BE2C (cell line): ENCODE measurements around the gene PIWIL4.

Source experiments
- DNase-seq: peaks from one replicate; pipeline ENCODE4 v3.0.0-alpha.2; 2020
- H3K27me3 ChIP-seq: fragments of 250-450 bp; sonication (Bioruptor Pico); 2 replicates; pipeline ENCODE4 v1.5.1; 2020; ENCODE audit warnings: mild to moderate bottlenecking
- H3K36me3 ChIP-seq: fragments of 250-450 bp; sonication (Bioruptor Pico); 2 replicates; pipeline ENCODE4 v1.5.1; 2020; ENCODE audit warnings: mild to moderate bottlenecking
- H3K4me1 ChIP-seq: fragments of 250-450 bp; sonication (Bioruptor Pico); 2 replicates; pipeline ENCODE4 v1.5.1; 2020
- H3K4me3 ChIP-seq: 2 replicates; pipeline ENCODE4 v1.5.1; 2011; ENCODE audit warnings: low read depth, low read length
- H3K9me3 ChIP-seq: fragments of 250-450 bp; sonication (Bioruptor Pico); 2 replicates; pipeline ENCODE4 v1.5.1; 2020
- TF ChIP-seq, protein P1 (sequence below): IDR thresholded peaks from 2 replicates; pipeline ENCODE4 v1.5.1; 2012; ENCODE audit warnings: mild to moderate bottlenecking, low read depth, low read length

The PIWIL4 gene

DNA sequence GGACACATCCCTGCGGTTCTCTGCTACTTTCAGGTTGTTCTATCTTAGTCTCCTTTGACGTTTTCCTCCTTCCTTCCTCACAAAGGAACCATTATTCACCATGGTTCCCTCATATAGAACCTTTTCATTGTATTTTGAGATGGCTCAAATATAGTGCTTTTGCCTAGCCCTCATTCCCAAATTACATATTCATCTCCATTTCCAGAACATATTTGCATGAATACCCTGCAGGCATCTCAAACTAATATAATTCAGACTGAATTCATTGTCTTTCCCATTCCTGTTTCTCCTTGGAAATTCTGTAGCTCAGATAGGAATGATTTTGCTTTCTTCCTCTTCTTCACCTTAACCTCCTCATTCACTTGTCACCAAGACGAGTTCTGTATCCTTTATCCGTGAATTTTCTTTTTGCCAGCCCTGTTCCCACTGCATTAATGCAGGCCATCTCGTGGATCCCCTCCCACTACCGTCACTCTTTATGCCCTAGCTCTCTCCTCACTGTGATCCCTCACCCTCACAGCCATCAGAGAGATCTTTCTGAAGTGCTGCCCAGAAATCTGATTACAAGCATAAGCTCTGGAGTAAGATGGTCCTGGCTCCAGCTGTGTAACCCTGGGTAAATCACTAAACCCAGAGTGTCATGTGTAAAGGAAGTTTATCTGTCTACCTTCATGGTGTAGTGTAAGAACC, 23.3 kb downstream of the PIWIL4 start:
- Histone ChIP-seq H3K27me3 (no peaks in the 10 kb centered on the region), H3K36me3 (no peaks in the 10 kb centered on the region), H3K9me3 (no peaks in the 10 kb centered on the region), H3K4me3 (no peak overlapping the region), H3K4me1 (no peaks in the 10 kb centered on the region)
- DNase-seq, result no peak
- TF ChIP-seq, protein P1, sequence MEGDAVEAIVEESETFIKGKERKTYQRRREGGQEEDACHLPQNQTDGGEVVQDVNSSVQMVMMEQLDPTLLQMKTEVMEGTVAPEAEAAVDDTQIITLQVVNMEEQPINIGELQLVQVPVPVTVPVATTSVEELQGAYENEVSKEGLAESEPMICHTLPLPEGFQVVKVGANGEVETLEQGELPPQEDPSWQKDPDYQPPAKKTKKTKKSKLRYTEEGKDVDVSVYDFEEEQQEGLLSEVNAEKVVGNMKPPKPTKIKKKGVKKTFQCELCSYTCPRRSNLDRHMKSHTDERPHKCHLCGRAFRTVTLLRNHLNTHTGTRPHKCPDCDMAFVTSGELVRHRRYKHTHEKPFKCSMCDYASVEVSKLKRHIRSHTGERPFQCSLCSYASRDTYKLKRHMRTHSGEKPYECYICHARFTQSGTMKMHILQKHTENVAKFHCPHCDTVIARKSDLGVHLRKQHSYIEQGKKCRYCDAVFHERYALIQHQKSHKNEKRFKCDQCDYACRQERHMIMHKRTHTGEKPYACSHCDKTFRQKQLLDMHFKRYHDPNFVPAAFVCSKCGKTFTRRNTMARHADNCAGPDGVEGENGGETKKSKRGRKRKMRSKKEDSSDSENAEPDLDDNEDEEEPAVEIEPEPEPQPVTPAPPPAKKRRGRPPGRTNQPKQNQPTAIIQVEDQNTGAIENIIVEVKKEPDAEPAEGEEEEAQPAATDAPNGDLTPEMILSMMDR, result no peak

DNA sequence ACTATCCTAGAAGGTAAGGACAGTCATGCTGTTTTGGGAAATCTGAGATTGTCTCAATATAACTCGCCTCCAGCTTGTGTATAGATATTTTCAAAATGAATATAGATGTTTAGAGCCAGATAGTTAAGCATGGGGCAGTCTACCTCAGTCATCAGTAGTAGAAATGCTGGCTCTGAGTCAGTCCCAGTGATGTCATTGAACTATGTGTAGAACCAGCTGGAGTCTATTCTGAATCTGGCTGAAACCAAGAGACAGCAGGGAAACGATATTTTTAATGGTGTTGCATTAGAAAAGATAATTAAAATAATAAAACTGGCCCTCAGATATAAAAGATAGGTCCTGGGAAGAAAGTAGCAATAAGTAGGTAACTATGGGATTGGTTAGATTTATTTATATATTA, 25.9 kb downstream of the PIWIL4 start:
- no peak for DNase-seq
- no peaks in the 10 kb centered on the region for H3K9me3 ChIP-seq
- H3K4me3 ChIP-seq, result no peak overlapping the region
- H3K27me3 ChIP-seq, result no peaks in the 10 kb centered on the region
- TF ChIP-seq, protein P1, result no peak
- no peaks in the 10 kb centered on the region for H3K36me3 ChIP-seq
- no peaks in the 10 kb centered on the region for H3K4me1 ChIP-seq

DNA sequence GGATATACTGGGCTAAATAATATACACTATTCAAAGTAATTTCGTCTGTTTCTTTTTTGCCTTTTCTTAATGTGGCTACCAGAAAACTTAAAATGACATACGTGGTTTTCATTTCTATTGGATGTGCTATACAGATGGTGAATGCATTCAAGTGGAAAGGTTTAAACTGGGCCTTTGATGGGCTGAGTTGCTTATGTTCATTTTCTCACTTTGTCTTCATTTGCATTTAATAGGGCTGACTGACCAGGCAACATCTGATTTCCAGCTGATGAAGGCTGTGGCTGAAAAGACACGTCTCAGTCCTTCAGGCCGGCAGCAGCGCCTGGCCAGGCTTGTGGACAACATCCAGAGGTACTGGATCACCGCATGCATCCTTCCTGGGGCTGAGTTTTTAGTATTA, 27.9 kb downstream of the PIWIL4 start:
- TF ChIP-seq, protein P1, result no peak
- Histone ChIP-seq H3K9me3 (no peaks in the 10 kb centered on the region), H3K27me3 (no peaks in the 10 kb centered on the region), H3K36me3 (no peaks in the 10 kb centered on the region), H3K4me1 (no peaks in the 10 kb centered on the region), H3K4me3 (no peak overlapping the region)
- DNase-seq, result no peak

DNA sequence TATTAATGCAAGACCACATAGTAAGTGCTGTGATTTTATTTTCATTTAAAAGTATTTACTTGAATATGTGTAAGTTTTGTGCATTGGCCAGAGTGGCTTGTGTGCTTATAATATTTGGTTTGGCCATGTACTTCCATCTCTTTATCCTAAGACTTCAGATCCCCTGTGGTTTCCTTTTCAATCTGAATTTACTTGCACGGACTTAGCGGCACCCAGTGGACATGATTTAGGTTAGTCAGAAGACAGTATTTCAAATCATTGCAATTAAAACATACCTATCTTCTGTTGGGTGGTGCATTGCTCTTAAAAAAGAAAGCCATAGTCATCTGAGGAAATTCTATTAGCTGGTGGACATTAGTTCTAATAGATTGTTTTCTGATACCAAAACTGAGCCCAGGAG, 30.7 kb downstream of the PIWIL4 start:
- Histone ChIP-seq H3K4me3 (no peak overlapping the region), H3K27me3 (no peaks in the 10 kb centered on the region), H3K4me1 (no peaks in the 10 kb centered on the region), H3K36me3 (no peaks in the 10 kb centered on the region), H3K9me3 (no peaks in the 10 kb centered on the region)
- no peak for DNase-seq
- TF ChIP-seq, protein P1, result peak; percentile 12; the same call in 1 of the 2 replicates

DNA sequence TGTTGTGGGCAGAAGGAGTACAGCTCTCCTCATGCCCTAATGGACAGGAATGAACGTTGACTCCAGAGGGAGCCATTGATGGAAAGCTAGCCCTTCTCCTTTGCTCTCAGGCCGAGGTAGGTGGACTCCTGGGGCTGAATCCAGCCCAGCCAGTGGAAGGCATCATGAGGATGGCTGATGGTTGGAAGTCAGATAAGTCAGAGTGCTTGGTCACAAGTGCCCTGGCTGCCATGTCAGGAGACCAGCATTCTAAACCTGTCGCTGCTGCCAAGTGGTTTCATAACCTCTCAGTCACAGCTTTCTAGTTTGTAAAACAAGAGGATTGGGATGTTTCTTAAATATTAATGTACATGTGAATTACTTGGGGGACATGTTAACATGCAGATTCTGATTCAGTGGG, 32.3 kb downstream of the PIWIL4 start:
- Histone ChIP-seq H3K4me3 (no peak overlapping the region), H3K27me3 (no peaks in the 10 kb centered on the region), H3K36me3 (no peaks in the 10 kb centered on the region), H3K4me1 (no peaks in the 10 kb centered on the region), H3K9me3 (no peaks in the 10 kb centered on the region)
- DNase-seq, result no peak
- TF ChIP-seq, protein P1, result no peak

DNA sequence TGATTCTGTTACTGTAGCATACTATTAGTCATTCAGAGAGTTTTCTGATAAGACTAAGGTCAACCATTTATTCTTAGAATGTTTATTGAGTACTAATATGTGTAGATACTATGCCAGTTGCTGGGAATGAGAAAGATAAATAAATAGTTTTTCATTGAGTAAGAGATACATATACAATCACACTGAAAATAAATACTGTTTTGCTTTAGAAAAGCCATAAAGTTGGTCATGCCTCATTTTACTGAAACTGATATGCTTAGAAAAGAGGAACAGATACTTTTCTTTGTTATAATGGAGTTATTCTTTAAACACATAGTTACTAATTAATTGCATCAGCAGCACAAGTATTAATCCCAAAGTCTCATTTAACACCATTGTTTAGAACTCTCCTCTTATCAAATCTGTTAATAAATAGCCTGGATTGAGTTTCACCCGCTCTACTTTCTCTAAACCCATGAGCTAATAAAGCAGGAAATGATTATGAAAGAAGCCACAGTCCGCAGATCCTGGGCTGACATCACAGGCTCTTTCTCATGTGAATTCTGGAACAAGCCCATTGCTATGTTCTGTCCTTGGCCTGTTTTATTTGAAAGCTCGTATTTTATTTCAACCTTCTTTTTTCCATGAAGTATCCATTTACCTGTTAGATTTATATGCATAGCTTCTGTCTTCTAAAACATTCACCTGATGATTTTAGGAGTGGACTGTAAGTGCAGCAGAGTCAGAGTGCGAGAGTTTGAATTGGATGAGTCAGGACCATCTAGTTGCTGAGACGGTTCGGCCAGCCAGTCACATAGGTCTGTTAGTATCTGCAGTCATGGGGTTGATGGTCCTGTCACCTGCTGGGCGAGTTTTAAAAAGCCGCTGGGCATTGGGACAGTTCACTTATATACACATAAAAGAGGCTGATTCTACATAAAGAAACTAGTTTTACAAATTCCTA, 35.5 kb downstream of the PIWIL4 start:
- Histone ChIP-seq H3K36me3 (no peaks in the 10 kb centered on the region), H3K4me3 (no peak overlapping the region), H3K4me1 (no peaks in the 10 kb centered on the region), H3K9me3 (no peaks in the 10 kb centered on the region), H3K27me3 (no peaks in the 10 kb centered on the region)
- DNase-seq, result no peak
- TF ChIP-seq, protein P1, result no peak
